HG03354 (cell line): ENCODE results near the gene TRMT1.

ENCODE experiments used
- ATAC-seq: cut with Tn5 transposase; IDR thresholded peaks from one replicate; pipeline ENCODE4 v1.9.1; 2021; ENCODE audit warnings: mild to moderate bottlenecking; ENCODE audit not compliant: unreplicated experiment, poor library complexity, severe bottlenecking

TRMT1 gene

DNA sequence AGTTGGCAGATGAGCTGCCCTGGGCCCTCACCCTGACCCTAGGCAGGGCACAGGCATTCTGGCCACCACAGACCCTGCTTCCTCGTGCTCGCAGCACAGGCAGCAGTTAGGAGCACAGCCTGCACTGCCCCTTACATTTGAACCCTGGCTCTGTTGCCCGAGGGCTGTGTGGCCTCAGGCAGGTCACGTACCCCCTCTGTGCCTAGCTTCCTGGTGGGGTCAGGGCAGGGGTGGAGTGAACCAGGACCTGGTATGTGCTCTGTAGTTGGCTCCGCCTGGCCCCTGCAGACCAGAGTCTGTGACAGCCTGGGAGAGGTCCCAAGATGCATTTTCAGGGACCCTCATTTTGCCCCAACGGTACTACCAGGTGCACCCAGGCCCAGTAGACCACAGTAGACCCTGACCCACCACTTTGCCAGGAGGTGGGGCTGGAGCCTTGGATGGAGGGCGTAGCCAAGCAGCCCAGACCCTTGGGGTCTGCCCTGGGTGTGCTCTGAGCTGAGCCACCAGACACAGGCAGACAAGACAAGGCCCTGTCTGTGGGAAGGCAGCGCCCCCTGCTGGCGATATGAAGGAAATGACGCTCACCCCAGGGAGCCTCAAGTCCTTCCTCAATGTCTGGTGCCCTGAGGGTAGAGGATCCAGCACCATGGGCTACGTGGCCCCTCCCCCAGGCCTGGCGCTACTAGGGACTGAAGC is 23.0 kb downstream of the TRMT1 start:
- ATAC-seq, result peak; percentile 63

DNA sequence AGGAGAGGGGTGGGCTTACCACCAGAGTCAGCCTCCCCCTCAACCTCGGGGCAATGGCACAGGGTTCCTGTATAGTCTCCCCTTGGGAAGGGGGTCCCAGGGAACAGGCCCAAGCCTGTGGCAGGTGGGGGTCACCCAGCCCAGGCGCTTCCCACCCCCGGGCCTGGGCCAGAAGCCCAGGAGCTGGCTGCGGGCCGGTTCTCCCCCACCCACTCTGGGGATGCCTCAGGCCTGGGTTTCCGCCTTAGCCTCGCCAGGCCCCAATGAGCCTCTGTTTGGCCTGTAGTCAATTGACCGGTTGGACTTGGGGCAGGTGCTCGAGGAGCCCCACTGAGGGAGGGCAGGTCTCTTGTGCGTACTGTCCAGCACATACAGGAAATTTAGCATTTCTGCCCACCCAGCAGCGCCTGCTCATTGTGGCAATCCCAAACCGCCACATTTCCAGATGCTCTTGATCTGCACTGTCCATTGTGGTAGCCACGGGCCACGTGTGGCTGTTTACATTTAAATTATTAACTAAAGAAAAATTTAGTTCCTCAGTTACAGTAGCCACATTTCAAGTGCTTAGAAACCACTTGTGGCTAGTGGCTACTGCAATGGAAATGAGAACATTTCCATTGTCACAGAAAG is 23.8 kb downstream of the TRMT1 start:
- ATAC-seq, result no peak

DNA sequence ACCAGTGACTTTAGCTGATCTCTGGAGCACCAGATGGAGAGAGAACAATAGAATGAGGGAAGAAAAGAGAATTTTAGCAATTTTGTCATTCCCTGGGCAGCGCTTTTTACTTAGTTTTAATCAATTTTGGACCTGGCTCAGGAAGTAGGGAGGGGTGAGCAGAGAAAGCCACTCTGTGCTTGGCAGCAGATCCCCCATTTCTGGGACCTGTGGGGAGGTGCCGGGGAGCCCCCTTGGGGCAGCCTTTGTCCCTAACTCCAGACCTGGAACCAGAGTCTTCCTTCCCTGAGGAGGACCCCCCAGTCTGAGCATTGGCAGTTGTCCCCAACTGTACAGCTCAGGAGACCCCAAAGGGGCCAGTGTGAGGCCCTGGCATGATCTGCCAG is 24.4 kb downstream of the TRMT1 start:
- ATAC-seq, result no peak

- ATAC-seq, result no peak
Observed at GRCh38 chr19:13091400-13092157, 25.0 kb downstream of the TRMT1 start.

- ATAC-seq, result no peak
Observed at GRCh38 chr19:13090511-13091231, 25.9 kb downstream of the TRMT1 start.

- no peak for ATAC-seq
Observed at GRCh38 chr19:13089857-13090507, 26.6 kb downstream of the TRMT1 start.

DNA sequence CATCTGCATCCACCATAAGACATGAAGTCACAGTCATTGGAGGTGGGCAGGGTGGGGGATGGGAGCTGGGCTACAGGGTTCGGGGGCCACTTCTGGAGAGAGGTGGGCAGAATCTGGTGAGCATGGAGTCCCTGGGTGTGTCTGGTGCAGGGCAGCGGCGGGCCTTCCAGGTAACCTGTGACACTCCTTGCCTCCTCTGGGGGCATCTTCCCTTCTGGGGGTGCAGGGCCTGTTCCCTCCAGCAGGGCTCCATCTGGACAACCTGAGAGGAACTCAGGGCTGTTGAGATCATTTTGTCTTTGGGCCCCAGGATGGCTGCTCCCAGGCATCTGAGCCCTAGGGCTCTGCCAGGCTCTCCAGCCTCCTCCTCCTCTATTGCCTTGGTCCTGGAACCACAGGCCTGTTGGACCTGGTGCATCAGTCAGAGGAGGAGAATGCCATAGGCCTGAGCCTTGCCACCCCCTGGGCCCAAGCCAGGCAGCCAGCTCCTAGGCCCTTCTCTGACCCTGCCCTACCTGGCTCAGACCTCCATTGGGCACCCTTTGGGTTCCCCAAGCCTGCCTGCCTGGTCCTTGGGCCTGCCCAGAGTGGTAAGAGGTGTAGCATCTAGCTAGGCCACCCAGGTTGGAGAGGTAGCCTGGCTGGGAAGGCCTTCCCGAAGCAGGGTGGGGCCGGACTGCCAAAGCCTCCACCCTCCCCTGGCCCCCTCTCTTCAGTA is 27.2 kb downstream of the TRMT1 start:
- ATAC-seq, result no peak

- no peak for ATAC-seq
Observed at GRCh38 chr19:13087795-13088537, 28.6 kb downstream of the TRMT1 start.

DNA sequence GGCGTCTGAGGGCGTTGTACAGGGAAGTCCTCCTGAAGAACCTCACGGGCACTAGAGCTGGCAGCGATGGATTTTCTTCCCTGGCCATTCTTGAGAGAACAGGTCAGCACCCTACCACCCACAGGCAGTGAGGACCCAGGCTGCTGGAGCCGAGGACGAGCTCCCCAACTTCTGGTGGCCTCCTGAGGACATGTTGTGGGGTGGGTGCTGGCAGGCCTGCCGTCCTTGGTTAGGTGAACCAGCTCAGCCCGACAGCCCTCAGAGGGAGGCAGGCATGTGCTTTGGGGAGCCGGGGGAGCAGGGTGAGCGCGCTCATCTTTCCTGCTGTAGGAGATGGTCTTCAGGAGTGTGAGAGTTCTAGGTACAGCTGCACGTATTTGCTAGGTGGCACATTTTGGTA is 29.2 kb downstream of the TRMT1 start:
- ATAC-seq, result no peak

DNA sequence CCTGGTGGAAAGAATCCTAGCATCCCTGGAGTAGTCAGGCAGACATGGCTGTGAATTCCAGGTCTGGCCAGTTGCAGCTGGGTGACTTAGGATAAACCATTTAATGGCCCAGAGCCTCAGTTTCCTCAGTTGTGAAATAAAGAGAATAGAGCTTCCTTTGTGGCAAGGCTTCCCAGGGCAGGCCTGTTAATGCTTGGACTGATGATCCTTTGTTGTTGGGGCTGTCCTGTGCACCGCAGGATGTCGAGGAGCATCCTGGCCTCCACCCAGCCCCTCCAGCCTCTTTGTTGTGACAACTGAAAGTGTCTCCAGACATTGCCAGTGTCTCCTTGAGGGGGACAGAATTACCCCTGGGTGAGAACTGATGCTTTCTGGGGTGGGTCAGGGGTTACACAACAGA is 30.2 kb downstream of the TRMT1 start:
- ATAC-seq, result no peak

DNA sequence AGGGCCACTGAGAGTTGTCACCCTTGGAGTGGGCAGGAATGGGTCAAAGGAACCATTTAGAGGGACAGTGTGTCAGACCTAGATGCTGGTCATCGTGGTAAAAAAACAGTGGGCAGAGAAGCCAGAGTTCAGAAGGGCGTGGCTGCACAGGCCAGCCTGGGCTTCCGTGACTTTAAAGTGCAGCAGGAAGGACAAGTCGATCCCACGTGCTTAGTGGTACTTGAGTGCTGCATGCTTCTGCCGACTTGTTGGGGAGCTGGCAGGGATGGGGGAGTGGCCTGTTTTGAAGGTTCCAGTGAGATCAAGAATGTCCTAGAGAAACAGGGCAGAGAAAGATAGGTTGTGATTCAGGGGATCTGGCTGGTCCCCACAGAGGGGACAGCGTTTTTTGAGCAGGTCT is 30.9 kb downstream of the TRMT1 start:
- no peak for ATAC-seq

GRCh38 chr19:13083627-13084026 is 32.9 kb downstream of the TRMT1 start:
- no peak for ATAC-seq

- no peak for ATAC-seq
Observed at GRCh38 chr19:13083008-13083404, 33.5 kb downstream of the TRMT1 start.

DNA sequence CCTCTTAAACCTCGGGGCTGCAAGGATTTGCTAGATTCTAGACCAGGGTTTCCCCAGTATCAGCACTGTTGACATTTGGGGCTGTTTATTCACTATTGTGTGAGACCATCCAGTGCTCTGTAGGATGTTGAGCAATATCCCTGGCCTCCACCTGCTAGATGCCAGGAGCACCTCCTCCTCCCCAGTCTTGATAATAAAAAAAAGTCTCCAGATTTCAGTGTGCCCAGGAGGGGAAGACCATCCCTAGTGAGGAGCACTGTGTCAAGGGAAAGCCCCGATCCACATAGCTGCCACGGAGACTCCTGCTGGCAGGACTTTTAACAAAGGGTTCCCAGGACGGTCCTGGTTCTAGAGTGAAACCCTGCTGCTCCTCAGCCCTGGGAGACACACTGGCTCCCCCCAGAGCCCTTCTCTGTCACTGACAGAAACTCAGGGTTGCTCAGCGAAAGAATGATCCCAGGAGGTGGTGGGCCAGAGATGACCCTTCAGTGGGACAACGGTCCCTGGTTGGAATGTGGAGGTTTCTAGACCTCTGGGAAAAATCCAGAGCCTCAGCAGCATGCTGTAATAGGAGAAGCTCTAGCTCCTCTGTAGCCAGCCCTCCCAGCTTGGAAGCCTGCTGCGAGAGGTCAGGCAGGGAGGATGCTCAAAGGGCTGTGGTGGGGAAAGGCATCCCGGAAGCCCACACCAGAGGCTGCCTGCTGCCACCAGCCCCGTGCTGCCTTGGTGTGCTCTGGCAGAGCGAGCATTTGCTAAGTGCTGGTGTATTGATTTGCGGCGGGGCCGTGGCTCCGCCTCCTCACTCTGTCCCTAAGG is 34.1 kb downstream of the TRMT1 start:
- no peak for ATAC-seq

GRCh38 chr19:13079542-13079986 is 37.0 kb downstream of the TRMT1 start:
- ATAC-seq, result no peak

DNA sequence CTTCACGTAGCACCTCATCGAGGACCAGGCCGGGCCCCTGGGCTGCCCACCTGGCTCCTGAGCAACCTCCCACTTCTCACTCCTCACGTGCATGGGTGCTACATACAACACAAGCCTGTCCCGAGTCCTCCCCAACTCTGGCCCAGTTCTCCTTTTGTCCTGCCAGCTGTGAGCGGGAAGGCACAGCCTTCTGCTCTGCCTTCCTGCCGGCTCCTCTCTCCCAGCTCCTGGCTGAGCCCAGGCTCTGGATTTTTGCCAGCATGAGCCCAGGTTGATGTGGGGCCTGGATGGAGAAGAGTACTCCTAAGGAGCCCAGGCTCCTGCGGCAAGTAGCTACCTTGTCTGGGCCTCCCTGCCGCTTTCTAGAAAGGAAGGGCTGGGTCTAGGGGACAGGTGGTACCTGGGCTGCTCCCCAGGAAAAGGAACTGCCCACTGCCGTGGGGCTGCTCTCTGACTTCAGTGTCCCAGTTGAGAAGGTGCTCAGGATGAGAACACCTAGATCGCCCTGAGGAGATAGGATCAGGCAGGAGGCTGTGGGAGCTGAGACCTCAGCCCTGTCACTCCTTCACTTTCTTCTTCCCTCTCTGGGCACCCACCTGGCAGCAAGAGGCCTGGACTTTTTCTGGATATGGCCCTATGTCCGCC is 37.5 kb downstream of the TRMT1 start:
- no peak for ATAC-seq

DNA sequence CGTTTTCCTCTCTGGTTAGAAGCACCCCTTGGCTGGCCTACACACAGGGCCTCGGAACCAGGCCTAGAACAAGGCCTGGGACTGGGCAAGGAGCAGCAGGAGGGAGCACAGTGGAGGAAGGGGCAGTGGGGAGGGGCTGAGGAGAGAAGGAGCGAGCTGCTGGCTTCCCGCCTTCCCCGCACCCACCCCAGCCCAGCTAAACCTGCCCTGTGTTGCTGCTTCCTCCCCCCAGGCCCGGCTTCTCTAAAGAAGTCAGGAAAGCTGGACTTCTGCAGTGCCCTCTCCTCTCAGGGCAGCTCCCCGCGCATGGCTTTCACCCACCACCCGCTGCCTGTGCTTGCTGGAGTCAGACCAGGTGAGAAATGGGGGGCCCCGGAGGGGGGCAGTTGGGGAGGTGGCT is 38.2 kb downstream of the TRMT1 start:
- ATAC-seq, result no peak
